NCI-H526 (cell line): ENCODE measurements around the gene ZNF778.
"Not testable (repeated sequence)": the region's sequence is repeated elsewhere in the genome, so short reads cannot be mapped to it uniquely, and the experiment has no call there.

Experiments used
- DNase-seq, 2 experiments: peaks; one replicate each; lab custom pipeline; 2025; lab: John Stamatoyannopoulos, UW

Gene ZNF778

GRCh38 chr16:89183463-89183862 is 34.0 kb upstream of the ZNF778 start:
- DNase-seq: no peak

DNA sequence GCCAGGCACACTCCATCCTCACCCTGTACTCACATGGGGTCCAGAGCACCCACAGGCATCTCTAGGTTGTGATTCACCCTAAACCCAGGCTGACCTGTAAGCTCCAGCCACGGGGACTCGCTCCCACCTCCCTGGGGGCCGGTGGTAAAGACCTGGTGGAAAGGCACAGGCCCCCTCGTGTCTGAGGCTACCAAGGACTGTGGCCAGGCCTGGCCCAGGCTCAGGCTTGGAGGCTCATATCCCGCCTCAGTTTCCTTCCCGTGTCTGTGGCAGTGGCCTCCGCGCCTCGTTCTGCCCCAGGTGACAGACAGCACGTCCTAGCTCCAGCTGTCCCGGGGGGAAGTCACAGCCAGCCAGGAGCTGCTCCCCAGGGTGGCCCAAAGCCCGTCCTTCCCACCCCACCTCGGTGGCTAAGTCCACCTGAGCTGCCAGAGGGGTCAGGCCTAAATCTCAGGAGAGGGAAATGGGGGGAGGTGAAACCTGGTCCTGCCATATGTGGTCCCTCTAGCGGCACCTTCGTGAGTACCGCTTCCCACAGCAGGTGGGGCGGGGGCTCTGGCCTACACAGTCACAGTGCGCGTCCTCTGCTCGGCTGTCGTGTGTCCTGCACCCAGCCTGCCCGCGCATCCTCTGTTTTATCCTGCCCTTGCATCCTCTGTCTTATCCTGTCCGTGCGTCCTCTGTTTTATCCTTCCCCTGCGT is 33.4 kb upstream of the ZNF778 start:
- DNase-seq: peak in 1 of 2 experiments; percentile 44

DNA sequence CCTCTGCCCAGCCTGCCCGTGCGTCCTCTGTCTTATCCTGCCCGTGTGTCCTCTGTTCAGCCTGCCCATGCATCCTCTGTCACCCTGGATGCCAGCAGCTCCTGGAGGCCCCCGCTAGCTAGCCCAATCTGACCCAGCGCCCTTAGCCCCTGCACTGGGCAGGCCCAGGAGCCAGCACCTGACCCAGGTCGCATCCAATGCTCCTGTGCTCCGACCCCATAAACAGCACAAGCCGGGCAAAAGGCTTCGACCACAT is 32.9 kb upstream of the ZNF778 start:
- DNase-seq: no peak

- no peak for DNase-seq
These were observed 32.3 kb upstream of the ZNF778 start for GRCh38 chr16:89184933-89185794.

DNA sequence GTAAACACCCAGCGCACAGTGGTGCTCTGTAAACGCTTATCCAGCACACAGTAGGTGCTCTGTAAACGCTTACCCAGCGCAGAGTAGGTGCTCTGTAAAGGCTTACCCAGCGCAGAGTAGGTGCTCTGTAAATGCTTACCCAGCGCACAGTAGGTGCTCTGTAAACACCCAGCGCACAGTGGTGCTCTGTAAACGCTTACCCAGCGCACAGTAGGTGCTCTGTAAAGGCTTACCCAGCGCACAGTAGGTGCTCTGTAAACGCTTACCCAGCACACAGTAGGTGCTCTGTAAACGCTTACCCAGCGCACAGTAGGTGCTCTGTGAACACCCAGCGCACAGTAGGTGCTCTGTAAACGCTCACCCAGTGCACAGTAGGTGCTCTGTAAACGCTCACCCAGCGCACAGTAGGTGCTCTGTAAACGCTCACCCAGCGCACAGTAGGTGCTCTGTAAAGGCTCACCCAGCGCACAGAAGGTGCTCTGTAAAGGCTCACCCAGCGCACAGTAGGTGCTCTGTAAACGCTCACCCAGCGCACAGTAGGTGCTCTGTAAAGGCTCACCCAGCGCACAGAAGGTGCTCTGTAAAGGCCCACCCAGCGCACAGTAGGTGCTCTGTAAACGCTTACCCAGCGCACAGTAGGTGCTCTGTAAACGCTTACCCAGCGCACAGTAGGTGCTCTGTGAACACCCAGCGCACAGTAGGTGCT is 31.5 kb upstream of the ZNF778 start:
- DNase-seq: not testable (repeated sequence)

- DNase-seq: not testable (repeated sequence)
These were observed 30.9 kb upstream of the ZNF778 start for GRCh38 chr16:89186593-89187031.

DNA sequence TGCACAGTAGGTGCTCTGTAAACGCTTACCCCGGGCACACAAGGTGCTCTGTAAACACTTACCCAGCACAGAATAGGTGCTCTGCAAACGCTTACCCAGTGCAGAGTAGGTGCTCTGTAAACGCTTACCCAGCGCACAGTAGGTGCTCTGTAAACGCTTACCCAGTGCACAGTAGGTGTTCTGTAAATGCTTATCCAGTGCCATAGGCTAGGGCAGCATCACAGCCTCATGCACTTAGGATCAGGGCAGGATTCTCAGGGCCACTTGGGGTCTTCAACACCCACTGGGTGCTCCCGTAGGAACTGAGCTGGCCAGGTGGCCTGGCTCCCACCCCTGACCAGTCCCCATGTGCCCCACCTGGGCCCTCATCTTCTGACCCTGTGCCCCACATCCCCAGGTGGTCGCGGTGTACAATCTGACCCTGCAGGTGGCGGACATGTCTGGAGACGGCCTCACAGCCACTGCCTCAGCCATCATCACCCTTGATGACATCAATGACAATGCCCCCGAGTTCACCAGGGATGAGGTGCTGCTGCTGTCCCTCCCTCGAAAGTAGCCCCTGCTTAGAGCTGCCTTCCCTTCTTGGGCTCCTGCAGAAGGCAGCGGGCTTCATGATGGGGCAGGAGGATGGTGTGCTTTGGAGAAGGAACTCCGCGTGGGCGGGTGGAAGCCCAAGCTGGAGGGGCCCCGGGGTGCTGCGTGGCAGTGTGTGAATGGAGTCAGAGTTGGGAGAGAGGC is 30.3 kb upstream of the ZNF778 start:
- DNase-seq: no peak

DNA sequence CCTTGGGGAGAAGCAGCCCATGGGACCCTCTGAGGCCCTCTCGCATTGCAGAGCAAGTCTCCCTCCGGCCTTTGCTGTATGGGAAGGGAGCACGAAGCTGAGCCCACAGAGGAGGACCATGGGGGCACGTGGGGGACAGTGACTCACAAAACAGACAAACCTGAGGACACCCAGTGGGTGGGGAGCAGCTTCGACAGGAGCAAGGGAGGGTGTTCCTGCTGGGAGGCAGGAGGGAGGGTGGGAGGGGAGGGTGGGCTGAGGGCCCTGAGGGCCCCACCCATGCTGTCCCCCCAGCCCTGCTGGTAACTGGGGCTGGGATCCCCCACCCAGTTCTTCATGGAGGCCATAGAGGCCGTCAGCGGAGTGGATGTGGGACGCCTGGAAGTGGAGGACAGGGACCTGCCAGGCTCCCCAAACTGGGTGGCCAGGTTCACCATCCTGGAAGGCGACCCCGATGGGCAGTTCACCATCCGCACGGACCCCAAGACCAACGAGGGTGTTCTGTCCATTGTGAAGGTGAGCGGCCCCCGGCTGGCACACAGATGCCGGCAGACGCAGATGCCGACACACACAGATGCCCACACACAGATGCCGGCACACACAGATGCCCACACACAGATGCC is 29.6 kb upstream of the ZNF778 start:
- DNase-seq: no peak

- not testable (repeated sequence) for DNase-seq
These were observed 28.8 kb upstream of the ZNF778 start for GRCh38 chr16:89188471-89189357.

GRCh38 chr16:89189358-89190025 is 28.0 kb upstream of the ZNF778 start:
- no peak for DNase-seq

GRCh38 chr16:89190150-89190958 is 27.1 kb upstream of the ZNF778 start:
- no peak for DNase-seq

DNA sequence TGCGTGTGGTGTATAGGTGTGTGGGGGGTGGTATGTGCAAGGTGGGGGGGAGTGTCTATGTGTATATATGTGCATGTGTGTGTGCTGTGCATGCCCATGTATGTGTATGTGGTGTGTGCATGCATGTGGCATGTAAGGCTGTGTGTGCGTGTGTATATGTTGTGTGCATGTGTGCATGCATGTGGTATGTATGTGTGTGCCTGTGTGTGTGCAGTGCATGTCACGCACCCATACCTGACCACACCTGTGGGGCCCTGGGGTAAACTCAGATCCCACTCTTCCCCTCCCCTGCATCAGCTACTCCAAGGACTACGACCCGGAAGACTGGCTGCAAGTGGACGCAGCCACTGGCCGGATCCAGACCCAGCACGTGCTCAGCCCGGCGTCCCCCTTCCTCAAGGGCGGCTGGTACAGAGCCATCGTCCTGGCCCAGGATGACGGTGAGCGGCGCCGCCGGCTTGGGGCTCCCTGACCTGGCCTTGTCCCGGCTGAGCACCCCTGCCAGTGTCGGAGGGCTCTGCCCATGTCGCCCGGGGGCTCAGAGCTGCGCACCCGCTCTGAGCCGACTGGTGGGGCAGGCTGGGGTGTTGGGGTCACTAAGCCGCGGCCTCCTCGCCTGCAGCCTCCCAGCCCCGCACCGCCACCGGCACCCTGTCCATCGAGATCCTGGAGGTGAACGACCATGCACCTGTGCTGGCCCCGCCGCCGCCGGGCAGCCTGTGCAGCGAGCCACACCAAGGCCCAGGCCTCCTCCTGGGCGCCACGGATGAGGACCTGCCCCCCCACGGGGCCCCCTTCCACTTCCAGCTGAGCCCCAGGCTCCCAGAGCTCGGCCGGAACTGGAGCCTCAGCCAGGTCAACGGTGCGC is 26.2 kb upstream of the ZNF778 start:
- no peak for DNase-seq

DNA sequence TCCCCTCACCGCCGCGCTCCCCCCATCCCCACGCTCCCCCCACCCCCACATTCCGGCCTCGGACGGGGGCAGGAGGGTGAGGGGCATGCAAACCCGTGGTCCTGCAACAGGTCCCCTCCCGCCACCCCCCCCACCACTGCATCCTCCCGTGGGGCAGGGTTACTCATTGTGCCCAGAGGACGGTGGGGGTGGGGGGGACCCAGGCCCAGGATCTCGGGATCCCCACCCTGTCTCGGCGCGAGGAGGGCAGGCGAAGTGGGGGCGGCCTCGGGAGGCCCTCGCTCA is 25.7 kb upstream of the ZNF778 start:
- DNase-seq: no peak

DNA sequence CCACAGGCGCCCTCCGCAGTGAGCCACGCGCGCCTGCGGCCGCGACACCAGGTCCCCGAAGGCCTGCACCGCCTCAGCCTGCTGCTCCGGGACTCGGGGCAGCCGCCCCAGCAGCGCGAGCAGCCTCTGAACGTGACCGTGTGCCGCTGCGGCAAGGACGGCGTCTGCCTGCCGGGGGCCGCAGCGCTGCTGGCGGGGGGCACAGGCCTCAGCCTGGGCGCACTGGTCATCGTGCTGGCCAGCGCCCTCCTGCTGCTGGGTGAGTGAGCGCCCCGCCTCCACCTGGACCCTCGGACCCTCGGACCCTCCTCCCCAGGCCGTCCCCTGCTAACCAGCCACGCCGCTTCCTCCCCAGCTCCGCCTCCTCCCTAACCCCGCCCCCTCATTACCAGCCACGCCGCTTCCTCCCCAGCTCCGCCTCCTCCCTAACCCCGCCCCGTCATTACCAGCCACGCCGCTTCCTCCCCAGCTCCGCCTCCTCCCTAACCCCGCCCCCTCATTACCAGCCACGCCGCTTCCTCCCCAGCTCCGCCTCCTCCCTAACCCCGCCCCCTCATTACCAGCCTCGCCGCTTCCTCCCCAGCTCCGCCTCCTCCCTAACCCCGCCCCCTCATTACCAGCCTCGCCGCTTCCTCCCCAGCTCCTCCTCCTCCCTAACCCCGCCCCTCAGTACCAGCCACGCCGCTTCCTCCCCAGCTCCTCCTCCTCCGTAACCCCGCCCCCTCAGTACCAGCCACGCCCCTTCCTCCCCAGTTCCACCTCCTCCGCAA is 25.1 kb upstream of the ZNF778 start:
- DNase-seq: peak; percentile 52 to 80

DNA sequence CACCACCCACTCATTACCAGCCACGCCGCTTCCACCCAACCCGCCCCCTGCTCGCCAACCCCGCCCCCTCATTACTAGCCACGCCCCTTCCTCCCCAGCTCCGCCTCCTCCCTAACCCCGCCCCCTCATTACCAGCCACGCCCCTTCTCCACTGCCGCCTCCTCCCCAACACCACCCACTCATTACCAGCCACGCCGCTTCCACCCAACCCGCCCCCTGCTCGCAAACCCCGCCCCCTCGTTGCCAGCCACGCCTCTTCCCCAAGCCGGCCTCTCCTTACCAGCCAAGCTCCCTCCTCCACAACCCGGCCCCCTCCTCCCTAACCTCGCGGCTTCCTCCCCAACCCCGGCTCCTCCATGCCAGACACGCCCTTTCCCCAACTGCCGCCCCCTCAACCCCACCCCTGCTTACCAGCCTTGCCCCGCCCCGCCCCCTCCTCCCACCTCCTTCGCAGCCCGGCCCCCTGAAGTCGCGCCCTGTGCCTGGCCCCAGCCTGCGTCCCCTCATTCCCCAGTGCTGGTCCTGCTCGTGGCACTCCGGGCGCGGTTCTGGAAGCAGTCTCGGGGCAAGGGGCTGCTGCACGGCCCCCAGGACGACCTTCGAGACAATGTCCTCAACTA is 24.4 kb upstream of the ZNF778 start:
- peak; percentile 27 to 76 for DNase-seq

- peak in 1 of 2 experiments; percentile 59 for DNase-seq
These were observed 23.8 kb upstream of the ZNF778 start for GRCh38 chr16:89193576-89194293.
